Measurements from ENCODE around the gene TROAP.
A peak's percentile ranks its signal among the peaks of the same experiment; 100 is the strongest.
"Not testable (repeated sequence)": the region's sequence is repeated elsewhere in the genome, so short reads cannot be mapped to it uniquely, and the experiment has no call there.

TROAP gene

GRCh38 chr12:49331380-49332222 is 8.5 kb downstream of the TROAP start:
- peak; percentile 92 for TF ChIP-seq CTCF (conservative IDR thresholded peaks at IDR 0.05; ENCODE audit: low read depth, low read length)
- DNase-seq (ENCODE audit: low read depth), result peak; percentile 90
- H3K4me3 ChIP-seq (ENCODE audit: low read depth, low read length), result no peak overlapping the region

- DNase-seq (ENCODE audit: low read depth), result no peak
- TF ChIP-seq CTCF (conservative IDR thresholded peaks at IDR 0.05; ENCODE audit: low read depth, low read length), result no peak
- H3K4me3 ChIP-seq (ENCODE audit: low read depth, low read length), result no peak overlapping the region
These were observed 9.4 kb downstream of the TROAP start for GRCh38 chr12:49332441-49332861.

GRCh38 chr12:49332891-49333371 is 9.9 kb downstream of the TROAP start:
- TF ChIP-seq CTCF (conservative IDR thresholded peaks at IDR 0.05; ENCODE audit: low read depth, low read length), result no peak
- DNase-seq (ENCODE audit: low read depth), result no peak
- H3K4me3 ChIP-seq (ENCODE audit: low read depth, low read length), result peak overlapping the region; percentile 9

- DNase-seq (ENCODE audit: low read depth); H3K4me3 ChIP-seq (ENCODE audit: low read depth, low read length): not testable (repeated sequence)
These were observed 10.7 kb downstream of the TROAP start for GRCh38 chr12:49333778-49334177.

- DNase-seq (ENCODE audit: low read depth), result no peak
These were observed 11.2 kb downstream of the TROAP start for GRCh38 chr12:49334226-49334625.

DNA sequence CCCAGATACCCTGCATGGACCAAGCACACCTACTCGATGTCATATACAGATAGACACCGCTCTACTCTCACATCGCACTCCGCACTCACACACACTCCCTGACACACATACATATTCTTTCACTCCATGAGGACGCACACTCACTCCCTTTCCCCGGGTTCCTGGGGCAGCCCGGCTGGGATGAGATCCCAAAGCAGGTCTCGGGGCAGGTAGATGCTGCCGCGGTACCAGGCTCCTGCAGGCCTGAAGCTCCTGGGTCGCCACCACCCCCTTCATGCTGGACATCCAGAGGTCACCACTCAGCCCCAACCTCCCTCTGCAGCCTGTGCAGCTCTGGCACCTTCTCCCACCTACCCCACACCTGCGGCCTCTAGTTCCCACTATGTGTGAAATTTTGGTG is 11.6 kb downstream of the TROAP start:
- no peak for DNase-seq (ENCODE audit: low read depth)
- TF ChIP-seq CTCF (conservative IDR thresholded peaks at IDR 0.05; ENCODE audit: low read depth, low read length), result no peak

More at GRCh38 chr12:49334226-49334625, 11.2 kb downstream of the TROAP start:
- no peak for TF ChIP-seq CTCF (conservative IDR thresholded peaks at IDR 0.05; ENCODE audit: low read depth, low read length)
- H3K4me3 ChIP-seq (ENCODE audit: low read depth, low read length), result no peak overlapping the region

DNA sequence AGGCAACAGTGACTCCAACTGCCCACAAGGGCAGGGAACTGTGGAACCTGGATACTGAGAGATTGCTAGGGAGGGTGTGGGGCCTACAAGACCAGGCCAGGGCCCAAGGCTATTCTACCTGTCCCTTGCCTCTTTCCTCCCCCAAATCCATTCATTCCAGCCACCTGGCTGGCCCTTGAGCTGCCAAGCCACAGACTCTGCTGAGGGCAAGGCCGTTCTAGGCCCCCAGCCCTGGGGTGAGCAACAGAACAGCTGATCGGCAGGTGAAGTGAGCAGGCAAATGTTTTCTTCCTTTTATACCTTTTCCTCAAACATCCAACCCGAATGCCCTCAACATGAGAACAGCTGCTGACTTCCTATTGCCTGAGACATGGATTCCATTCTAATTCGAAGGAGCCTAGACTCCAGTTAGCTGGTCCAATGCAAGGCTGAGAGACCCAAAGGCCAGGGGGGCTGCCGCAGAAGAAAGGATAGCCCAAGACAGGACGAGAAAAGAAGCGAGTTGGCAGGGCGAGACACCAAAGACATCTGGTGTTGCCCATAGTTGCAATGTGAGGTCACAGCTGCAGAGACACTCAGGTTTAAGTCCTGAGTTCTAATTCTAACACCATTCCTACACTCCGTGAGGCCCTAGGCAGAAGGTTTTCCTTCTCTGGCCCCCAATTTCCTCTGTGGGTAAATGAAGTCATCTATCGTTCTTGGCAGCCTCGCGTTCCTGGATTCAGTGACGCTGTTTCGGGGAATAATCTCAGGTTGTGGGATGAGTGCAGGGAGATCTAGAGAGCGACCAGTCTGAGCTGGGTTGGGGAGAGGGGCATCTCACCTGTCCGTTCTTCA is 12.3 kb downstream of the TROAP start:
- TF ChIP-seq CTCF (conservative IDR thresholded peaks at IDR 0.05; ENCODE audit: low read depth, low read length), result no peak
- H3K4me3 ChIP-seq (ENCODE audit: low read depth, low read length), result no peak overlapping the region
- DNase-seq (ENCODE audit: low read depth), result no peak

More for the DNA sequence above, 11.6 kb downstream of the TROAP start:
- no peak overlapping the region for H3K4me3 ChIP-seq (ENCODE audit: low read depth, low read length)

All from choroid plexus epithelial cell (primary cell).